ENCODE measurements around the gene SETD6.

The SETD6 gene

GRCh38 chr16:58507963-58508670 lies 7.2 kb upstream of the SETD6 start:
- no peak for DNase-seq

GRCh38 chr16:58508671-58509251 lies 6.6 kb upstream of the SETD6 start:
- no peak for DNase-seq

GRCh38 chr16:58509256-58510096 lies 5.8 kb upstream of the SETD6 start:
- DNase-seq, result no peak

- DNase-seq, result no peak
These were observed 5.1 kb upstream of the SETD6 start for GRCh38 chr16:58510097-58510775.

GRCh38 chr16:58510776-58511628 lies 4.3 kb upstream of the SETD6 start:
- DNase-seq, result no peak

- peak; percentile 45 for DNase-seq
These were observed 3.1 kb upstream of the SETD6 start for GRCh38 chr16:58511933-58512815.

- DNase-seq, result no peak
These were observed 1.4 kb upstream of the SETD6 start for GRCh38 chr16:58513874-58514273.

- DNase-seq, result peak; percentile 56
These were observed 802 bp downstream of the SETD6 start for GRCh38 chr16:58515871-58516767.

GRCh38 chr16:58516768-58517107 lies 1.4 kb downstream of the SETD6 start:
- DNase-seq, result no peak

- DNase-seq, result no peak
These were observed 3.0 kb downstream of the SETD6 start for GRCh38 chr16:58518083-58518979.

GRCh38 chr16:58518980-58519368 lies 3.7 kb downstream of the SETD6 start:
- DNase-seq, result no peak

GRCh38 chr16:58519707-58520106 lies 4.4 kb downstream of the SETD6 start:
- no peak for DNase-seq

- DNase-seq, result no peak
These were observed 14.9 kb downstream of the SETD6 start for GRCh38 chr16:58530179-58530578.

- no peak for DNase-seq
These were observed 17.1 kb downstream of the SETD6 start for GRCh38 chr16:58532414-58532813.

GRCh38 chr16:58533751-58534470 lies 18.6 kb downstream of the SETD6 start:
- no peak for DNase-seq

- DNase-seq, result no peak
These were observed 19.8 kb downstream of the SETD6 start for GRCh38 chr16:58535100-58535499.

GRCh38 chr16:58536278-58536677 lies 21.0 kb downstream of the SETD6 start:
- no peak for DNase-seq

- DNase-seq, result no peak
These were observed 22.0 kb downstream of the SETD6 start for GRCh38 chr16:58537124-58537906.

Measured in NCI-H146 (cell line).